HG02571 (cell line): ENCODE measurements around the gene KLHL25.

Source experiments
- ATAC-seq: cut with Tn5 transposase; IDR thresholded peaks from one replicate; pipeline ENCODE4 v1.9.1; 2021; ENCODE audit warnings: mild to moderate bottlenecking, moderate library complexity; ENCODE audit not compliant: unreplicated experiment

KLHL25 gene

GRCh38 chr15:85762039-85762755 is 32.5 kb downstream of the KLHL25 start:
- ATAC-seq: no peak

GRCh38 chr15:85761635-85762034 is 33.1 kb downstream of the KLHL25 start:
- ATAC-seq: no peak

DNA sequence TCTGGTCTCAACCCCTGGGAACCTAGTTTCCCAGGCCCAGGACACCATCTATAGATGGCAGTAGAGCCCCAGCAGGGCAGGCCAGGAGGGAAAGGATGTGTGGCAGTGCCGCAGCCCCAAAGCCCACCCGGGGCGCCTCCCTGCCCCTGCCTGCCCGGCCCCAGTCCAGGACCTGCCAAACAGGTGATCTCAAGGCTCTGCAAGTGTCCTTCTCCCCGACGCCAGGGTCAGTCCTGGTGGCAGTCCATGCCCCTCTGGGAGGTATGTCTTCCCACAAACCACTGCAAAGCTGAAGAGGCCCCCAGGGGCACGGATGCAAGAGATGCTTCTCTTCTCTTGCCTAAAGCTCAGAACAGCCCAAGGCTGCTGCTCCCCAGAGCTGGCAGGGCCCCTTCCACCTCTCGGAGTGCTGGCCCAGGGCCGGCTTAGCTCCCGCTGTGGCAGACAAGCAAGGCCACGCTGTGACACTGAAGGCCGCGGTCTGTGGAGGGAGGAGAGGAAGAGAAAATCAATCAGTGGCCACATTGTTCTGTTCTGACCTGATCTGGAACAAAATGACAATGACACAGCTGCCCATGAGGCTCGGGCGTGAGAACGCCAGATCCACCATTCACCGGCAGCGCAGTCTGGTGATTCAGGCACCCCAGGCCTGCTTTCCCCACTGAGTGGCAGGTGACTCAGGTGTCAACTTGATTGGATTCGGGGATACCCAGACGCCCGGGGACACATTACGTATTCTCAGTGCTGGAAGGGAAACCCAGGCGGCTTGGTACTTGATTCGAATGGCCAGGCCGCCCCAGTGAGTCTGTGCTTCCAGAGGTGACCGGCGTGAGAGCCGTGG is 34.0 kb downstream of the KLHL25 start:
- ATAC-seq: no peak

DNA sequence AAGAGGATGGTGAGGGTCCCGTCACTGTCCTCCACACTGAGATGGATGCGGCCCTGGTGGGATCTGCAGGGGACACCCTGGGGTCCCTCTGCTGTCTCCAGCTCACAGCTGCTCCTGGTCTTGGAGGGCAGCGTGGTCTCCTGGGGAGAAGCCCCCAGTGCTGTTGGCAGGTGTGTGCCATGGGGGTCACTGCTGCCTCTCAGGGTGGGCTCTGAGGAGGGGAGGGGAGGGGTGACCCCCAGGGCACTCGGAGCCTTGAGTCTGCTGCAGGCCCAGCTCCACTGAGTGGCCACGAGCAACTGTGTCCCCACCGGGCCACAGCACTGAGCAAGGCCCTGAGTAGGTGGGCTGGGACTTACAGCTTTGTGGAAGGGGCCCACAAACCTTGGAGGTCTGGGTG is 34.7 kb downstream of the KLHL25 start:
- ATAC-seq: no peak

DNA sequence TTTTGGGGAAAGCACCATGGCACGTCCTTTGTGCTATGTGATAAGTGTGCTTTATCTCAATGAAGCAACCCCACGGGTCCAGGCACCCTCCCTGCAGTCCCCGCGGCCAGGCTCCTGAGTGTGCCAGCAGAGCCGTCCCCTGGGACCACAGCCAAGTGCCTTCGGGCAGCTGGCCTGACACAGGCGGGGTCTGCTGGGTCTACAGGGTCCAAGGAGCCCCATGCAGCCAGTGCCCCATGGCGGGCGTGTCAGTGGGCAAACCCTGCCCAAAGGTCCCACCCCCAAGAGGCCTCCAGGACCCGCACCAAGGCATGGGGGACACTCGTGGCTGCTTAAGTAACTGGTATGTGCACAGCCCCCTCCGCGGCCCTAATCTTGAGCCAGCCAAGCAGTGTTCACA is 35.3 kb downstream of the KLHL25 start:
- no peak for ATAC-seq

DNA sequence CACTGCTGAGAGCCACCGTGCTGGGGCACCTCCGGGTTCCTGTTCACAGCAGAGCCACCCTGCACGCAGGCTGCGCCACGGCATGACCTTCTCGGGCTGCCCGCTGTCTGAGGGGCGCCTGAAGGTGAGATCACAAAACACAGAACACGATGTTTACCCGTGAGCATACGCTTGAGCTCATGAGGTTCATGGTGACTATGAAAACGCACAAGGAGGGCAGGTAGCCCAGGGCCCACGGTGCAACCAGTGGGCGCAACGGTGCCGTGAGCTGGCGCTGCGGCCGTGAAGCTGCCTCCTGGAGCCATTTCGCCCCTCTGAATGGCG is 36.1 kb downstream of the KLHL25 start:
- no peak for ATAC-seq

DNA sequence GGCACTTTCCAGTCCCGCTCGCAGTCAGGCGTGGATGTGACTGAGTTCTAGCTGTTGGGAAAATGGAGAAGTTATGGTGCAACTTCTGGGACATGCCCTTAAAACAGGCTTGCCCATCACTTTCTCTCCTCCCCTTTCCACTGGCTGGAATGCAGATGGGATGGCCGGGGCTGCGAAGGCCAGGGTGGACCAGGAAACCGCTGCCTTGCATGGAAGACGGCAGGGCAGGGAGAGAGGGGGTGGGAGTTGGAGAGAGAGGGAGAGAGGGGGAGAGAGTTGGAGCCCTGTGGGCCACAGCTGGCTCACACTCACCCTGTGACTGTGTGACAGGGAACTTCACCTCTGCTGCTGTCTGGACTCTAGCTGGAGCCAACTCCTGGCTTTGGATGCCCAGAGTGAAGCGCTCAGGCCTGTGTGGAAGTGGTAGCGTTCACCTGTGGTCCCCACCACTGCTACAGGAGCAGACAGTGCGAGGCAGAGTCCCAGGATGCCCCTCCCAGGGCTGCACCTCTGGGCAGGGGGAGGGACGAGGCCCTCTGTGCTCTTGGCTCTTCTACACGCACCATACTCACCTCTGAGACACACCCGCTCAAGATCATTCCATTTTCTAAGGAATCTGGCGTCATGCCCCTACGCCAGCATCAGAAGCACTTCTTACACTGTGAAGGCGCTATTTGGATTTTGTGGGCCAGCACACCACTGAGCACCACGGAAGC is 36.6 kb downstream of the KLHL25 start:
- ATAC-seq: no peak

- ATAC-seq: no peak
Observed at GRCh38 chr15:85757073-85757938, 37.4 kb downstream of the KLHL25 start.

DNA sequence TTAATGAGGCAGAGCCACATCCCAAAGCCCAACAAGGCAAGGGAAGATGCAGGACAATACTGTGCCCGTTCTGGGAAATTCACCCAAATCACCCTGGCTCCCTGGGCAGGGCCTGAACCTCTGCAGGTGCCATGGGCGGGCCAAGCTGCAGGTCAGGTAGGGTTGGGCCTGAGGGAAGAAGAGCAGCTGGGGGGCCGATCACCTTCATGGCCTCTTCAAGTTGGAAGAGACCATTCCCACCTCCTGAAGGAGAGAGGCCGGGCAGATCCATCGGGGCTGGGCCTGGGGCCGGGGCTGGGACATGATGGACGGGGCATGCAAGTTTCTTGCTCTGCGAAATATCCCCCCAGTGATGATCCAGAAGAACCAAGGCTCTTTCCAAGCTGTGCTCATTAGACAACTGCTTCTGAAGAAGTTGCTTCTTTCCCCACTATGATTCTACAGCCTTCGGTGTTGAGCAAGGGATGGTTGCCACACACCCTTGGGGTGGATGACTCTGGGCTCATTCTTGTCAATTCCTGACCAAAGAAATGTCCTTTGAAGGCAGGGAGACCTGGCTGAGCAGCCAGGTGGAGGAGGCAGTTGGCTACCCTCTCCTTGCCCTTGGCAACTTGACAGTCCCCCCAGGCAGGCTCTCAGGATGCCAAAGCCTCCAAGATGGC is 38.2 kb downstream of the KLHL25 start:
- no peak for ATAC-seq

- no peak for ATAC-seq
Observed at GRCh38 chr15:85755942-85756341, 38.8 kb downstream of the KLHL25 start.

GRCh38 chr15:85755471-85755870 is 39.3 kb downstream of the KLHL25 start:
- no peak for ATAC-seq

- no peak for ATAC-seq
Observed at GRCh38 chr15:85754989-85755388, 39.7 kb downstream of the KLHL25 start.

- ATAC-seq: no peak
Observed at GRCh38 chr15:85753791-85754452, 40.8 kb downstream of the KLHL25 start.

GRCh38 chr15:85753261-85753660 is 41.5 kb downstream of the KLHL25 start:
- no peak for ATAC-seq

DNA sequence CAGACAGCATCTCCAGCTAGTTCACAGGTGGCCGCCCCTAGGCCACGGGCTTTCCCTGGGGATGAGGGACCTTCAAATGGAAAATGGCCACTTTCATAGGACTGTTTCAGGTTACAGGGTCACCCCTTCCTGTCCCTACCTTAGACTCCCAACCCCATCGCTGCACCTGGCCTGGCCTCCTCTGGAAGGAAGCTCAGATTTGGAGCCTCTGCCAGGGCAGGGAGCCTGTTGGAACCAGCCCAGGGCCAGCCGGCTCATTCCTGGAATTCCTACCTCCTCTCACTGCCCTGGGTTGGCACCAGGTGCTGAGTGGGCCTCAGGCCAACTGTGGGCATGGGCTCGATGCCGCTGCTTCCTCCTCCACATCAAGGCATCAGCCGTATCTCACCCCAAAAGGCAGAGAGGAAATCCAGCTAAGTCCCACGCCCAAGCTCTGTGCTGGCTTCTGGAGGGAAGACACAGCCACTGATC is 42.2 kb downstream of the KLHL25 start:
- ATAC-seq: no peak

DNA sequence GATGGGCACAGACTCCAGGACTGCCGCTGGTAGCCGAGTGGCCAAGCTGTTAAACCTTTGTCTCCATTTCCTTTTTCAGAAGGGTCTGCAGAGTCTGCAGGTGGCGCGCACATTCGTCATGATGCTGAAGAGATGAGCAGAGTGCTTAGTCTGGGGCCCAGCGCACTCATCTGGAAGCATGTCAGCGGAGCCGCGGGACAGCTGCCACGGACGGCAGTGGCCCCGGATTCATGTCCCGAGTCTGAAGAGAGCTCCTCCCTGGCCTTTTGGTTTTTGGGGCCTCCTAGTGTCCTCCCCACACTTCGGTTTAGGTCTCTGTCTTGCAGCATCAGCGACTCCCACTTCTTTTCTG is 42.6 kb downstream of the KLHL25 start:
- ATAC-seq: no peak

GRCh38 chr15:85751291-85752123 is 43.2 kb downstream of the KLHL25 start:
- ATAC-seq: no peak

DNA sequence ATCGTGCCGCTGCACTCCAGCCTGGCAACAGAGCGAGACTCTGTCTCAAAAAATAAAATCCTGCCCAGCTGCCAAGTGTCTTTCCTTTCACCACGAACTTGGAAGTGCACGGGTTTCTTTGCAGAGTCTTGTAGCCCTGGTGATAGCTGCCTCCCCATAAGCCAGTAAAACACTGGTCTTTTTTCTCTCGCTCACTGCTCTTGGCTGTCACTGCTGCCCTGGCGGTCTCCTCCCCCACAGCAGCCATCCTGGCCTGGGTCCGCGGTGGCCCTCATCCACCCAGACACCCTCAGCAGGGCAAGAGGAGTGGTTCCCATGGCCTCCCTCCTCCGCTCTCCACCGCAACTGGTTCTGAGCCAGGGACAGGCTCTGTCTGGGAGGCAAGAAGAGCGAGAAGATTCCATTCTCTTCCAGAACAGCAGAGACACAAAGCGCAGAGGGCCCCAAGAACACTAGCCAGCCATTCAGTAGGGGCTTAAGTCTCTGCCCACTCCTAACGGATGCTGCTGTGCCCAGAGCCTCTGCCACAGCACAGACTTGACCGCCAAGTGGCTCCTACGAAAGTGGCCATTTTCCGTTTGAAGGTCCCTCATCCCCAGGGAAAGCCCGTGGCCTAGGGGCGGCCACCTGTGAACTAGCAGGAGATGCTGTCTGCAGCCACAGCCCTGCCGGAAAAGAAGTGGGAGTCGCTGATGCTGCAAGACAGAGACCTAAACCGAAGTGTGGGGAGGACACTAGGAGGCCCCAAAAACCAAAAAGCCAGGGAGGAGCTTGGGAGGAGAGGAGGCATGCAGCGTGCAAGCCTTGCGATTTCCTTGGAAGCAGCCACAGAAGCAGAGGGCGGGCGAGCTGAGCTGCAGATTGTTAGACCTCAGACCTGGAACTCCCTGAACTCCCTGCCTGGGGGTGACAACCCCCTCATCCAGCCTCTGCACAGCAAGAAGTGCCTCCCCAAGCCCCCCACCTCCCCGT is 44.1 kb downstream of the KLHL25 start:
- ATAC-seq: no peak
